HG02973 (cell line): ENCODE data around the gene RNF113B.

ENCODE experiments used
- ATAC-seq: cut with Tn5 transposase; IDR thresholded peaks from one replicate; pipeline ENCODE4 v1.9.1; 2021; ENCODE audit warnings: moderate library complexity; ENCODE audit not compliant: unreplicated experiment

RNF113B gene

DNA sequence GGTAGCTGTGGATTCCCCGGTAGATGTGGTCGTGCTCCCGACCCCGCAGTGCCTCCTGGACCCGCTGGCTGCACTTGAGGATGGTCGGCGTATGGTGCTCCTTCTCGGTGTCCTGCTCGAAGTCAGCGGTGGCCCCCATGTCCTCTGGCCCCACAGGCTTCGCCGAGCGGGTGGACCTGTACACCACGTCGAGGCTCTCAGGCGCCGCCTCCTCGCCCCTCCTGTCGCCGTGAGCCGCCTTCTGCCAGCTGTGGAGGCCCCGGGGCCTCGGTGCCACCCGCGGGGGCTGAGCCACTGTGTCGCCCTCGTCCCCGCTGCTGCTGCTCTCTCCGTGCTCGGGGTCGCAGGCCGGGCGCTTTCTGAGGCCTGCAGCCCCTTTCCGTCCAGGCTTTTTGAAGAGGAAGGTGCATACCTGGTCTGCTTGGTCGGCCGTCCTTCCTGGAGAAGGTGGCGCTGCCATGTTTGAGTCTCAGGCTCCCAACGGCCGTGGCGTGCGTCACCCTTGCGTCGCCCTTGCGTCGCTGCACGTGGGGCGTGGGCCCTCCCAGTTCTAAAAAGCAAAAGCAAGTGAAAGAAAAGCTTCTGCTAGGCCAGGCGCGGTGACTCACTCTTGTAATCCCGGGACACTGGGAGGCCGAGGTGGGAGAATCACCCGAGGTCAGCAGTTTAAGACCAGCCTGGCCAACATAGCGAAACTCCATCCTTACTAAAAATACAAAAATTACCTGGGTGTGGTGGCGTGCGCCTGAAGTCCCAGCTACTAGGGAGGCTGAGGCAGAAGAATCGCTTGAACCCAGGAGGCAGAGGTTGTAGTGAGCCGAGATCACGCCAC, at the start of gene RNF113B:
RNF113B (minus strand) TSS at position 493 of the 832 bp plus-strand sequence; CDS start at position 460, 33 bp downstream.
- ATAC-seq = no peak

DNA sequence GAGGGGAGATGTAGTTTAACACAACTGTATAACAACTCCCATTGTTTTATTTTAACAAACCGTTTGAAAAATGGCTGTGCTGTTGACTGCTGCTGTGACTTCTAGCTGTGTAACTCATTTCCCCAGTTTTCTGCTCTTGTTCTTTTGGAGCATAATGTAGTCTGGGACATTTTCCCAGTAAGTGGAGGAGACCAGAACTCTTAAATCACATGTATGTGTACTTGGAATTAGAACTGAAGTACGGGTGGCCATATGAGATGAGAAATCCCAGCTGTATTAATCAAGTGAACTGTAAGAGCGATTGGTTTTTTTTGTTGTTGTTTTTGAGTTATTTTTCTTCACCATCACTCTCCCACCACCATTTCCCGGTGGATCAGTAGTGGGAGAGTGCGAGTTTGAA, 49.4 kb upstream of the RNF113B start:
- ATAC-seq = no peak

DNA sequence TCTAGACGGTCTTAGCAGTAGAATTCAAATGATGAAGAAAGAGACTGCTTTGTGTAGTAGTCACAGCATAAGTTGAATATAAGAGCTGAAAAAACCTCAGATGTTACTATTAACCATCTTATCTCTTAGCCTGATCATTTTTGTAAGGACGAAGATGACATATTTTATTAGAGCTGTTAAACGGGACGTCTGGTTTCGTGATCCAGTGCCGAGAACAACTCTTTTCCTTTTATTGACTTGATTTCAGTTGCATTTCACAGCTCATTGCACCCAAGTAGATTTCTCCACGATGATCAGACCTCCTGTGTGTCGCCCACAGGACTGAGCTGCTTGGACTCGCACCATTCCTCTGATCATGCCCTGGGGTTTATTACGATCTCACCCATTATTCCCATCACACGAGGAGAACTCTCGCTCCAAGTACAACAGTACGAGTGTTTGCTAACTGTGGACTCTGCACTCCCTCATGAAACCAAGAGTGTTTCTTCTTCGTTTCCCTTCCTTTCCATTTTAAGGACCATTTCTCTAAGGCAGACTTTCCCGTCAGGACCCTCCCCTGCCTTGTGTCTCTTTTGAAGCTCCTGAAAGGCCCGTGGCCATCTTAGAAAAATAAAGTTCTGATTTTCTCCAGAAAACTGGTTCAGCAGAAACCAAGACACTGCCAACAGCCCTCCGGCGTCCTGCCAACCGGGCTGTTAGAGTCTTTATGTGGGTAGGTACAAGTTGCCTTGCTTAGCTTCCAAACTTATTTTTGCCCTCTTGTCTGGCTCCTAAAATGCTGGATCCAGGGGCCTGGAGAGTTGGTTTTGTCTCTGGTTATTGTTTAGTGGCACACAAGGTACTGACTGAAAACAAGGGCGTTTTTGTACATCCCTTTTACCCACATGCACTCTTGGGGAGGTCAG, 48.2 kb upstream of the RNF113B start:
- ATAC-seq = no peak

- ATAC-seq = no peak
These were observed 47.5 kb upstream of the RNF113B start for GRCh38 chr13:98224557-98224956.

DNA sequence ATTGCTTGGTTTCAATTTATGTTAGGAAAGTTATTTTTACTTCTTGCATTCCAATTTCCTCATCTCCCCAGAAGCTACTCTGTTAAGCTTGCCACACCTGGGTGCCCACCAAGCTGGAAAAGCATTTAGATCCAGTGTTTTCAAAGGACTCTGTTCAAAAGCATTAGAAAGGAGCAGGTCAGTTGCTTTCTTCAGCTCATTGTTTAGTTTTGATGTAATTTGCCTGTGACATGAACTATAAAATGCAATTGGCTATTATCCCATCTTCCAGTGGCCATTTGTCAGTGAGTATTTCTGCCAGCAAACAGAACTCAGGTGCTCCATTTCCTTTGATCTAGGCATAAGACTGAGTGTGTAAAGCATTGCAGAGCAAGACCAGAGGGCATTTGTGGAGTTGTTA, 46.7 kb upstream of the RNF113B start:
- no peak for ATAC-seq

GRCh38 chr13:98222816-98223215, 45.7 kb upstream of the RNF113B start:
- ATAC-seq = no peak

- no peak for ATAC-seq
These were observed 45.0 kb upstream of the RNF113B start for GRCh38 chr13:98222081-98222554.

- no peak for ATAC-seq
These were observed 44.2 kb upstream of the RNF113B start for GRCh38 chr13:98221234-98221633.

GRCh38 chr13:98220271-98220791, 43.3 kb upstream of the RNF113B start:
- ATAC-seq = no peak

DNA sequence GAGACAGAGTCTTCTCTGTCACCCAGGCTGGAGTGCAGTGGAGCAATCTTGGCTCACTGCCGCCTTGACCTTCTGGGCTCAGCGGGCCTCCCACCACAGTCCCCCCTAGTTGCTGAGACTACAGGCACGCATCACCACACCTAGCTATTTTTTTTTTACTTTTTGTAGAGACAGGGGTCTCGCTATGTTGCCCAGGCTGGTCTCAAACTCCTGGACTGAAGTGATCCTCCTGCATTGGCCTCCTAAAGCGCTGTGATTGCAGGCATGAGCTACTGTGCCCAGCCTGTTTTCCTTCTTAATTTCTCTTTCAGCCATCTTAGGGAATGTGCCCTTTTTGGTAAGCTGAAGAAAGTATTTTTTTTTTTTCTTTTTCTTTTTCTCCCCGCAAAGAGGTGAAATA, 42.6 kb upstream of the RNF113B start:
- ATAC-seq = no peak

- no peak for ATAC-seq
These were observed 40.5 kb upstream of the RNF113B start for GRCh38 chr13:98217597-98217996.

- ATAC-seq = no peak
These were observed 39.7 kb upstream of the RNF113B start for GRCh38 chr13:98216711-98217285.

GRCh38 chr13:98216135-98216565, 39.1 kb upstream of the RNF113B start:
- ATAC-seq = no peak

- ATAC-seq = no peak
These were observed 38.4 kb upstream of the RNF113B start for GRCh38 chr13:98215508-98215907.

GRCh38 chr13:98214707-98215106, 37.6 kb upstream of the RNF113B start:
- ATAC-seq = no peak

DNA sequence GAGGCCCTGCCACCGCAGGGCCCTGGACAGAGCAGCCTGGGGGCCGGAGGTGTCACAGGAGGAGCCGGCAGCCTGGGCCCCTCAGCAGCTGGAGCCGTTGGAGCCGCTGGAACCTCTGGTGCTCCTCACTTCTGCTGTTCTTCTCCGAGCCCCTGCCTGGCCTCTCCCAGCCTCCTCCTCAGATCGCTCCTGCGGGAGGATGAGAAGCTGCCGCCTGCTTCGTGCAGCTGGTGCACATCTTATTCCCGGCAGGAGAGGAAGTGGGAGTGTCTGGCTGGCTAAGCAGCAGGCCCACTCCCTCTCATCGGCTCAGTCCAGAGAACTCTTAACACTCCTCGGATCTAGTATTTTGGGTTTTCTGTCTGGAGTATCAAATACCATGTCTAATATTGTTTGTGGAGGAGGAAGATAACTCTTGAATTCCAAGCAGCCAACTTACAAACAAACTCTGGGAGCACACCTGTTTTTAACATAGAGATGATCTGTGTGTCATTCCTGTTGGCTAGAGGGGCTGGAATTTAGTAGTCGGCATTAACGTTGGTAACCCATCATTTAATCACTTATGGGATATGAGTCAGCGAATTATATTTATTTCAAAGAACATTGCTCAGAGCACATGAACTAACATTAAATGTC, 37.1 kb upstream of the RNF113B start:
- no peak for ATAC-seq

DNA sequence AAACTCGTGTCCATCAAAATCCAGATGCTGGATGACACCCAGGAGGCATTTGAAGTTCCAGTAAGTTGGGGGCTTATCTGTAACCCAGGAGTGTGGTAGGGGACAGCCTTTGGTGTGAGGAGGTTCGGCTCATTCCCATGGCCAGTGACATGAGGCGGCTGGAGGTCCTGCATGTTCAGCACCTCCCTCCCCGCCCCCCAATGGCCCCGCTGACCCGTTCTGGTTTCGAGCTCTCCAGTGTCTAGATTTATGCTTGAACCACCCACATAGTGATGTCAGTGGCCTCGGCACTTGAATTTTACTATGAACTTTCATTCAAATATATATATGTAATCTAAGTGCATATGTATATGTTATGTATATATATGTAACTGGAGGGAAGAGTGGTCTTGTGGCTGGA, 36.3 kb upstream of the RNF113B start:
- ATAC-seq = no peak

- no peak for ATAC-seq
These were observed 35.7 kb upstream of the RNF113B start for GRCh38 chr13:98212763-98213162.

- ATAC-seq = no peak
These were observed 31.5 kb upstream of the RNF113B start for GRCh38 chr13:98208606-98209005.

- no peak for ATAC-seq
These were observed 30.3 kb upstream of the RNF113B start for GRCh38 chr13:98207416-98207815.

- ATAC-seq = no peak
These were observed 29.9 kb upstream of the RNF113B start for GRCh38 chr13:98206946-98207345.
